ENCODE data around the gene EARS2. TPM values are rescaled to one million over a fixed set of nuclear protein-coding genes. Genes with fewer than 3 reads are reported as not detected.

The EARS2 gene
- total and polyA plus RNA-seq, 10 of the 15 experiments (the other 5 are each of a cell fraction or from before 2014, with no cell fraction given): 12.9 to 65.9 (median 33.5) TPM

- no peak overlapping the region for H3K4me3 ChIP-seq
- RAD21 ChIA-PET (ENCODE audit: unreplicated experiment): no interaction called here
- no peaks in the 10 kb centered on the region for H3K27me3 ChIP-seq (replicated peaks in 1 of 2; ENCODE audit: control insufficient read depth in 2 of 2, insufficient read depth in 2 of 2, low read length in 1 of 2)
- FAIRE-seq: no peak
- no peak for DNase-seq (ENCODE audit: low read depth, low spot score)
- TF ChIP-seq ZNF24 (IDR thresholded peaks at IDR 0.05) (no peak), E4F1 (IDR thresholded peaks at IDR 0.05; ENCODE audit: borderline replicate concordance, partially characterized antibody) (no peak), DPF2 (IDR thresholded peaks at IDR 0.05) (no peak), EED (IDR thresholded peaks at IDR 0.05; ENCODE audit: low read depth) (no peak), PBX3 (IDR thresholded peaks at IDR 0.05; ENCODE audit: insufficient replicate concordance, low read depth, low read length) (no peak)
- H3K4me2 ChIP-seq (ENCODE audit: control insufficient read depth, insufficient read depth): no peak overlapping the region
- no peak overlapping the region for H3K9ac ChIP-seq (ENCODE audit: control insufficient read depth, insufficient read depth, low read length)
- peaks cover 19 to 34% of the 10 kb centered on the region in 2 experiments for H3K36me3 ChIP-seq (ENCODE audit: control insufficient read depth in 2 of 2, insufficient read depth in 2 of 2, low read length in 1 of 2)
- intact Hi-C loops (cut with micrococcal nuclease; ENCODE audit: unreplicated experiment) (no loop called here), in situ Hi-C loops (cut with MboI) (no loop called here)
- no TSS peak for BruUV-seq (replicated peaks)
- no peaks in the 10 kb centered on the region for H3K9me3 ChIP-seq (replicated peaks; ENCODE audit: control insufficient read depth, insufficient read depth, low read length)
- POLR2A ChIA-PET: no interaction called here
- 97% methylated on average over 19 of the region's 19 CpGs for WGBS (ENCODE audit: insufficient coverage, insufficient replicate concordance, low lambda C conversion rate, missing lambda C conversion rate)
- no peak for ATAC-seq
- H3K79me2 ChIP-seq (ENCODE audit: control insufficient read depth, insufficient read depth, low read length): no peaks in the 10 kb centered on the region
- no peak overlapping the region for H2AFZ ChIP-seq (ENCODE audit: control insufficient read depth, low read depth, low read length)
- SMC1A ChIA-PET (ENCODE audit: uncharacterized antibody, unreplicated experiment): no interaction called here
- no peaks in the 10 kb centered on the region for H4K20me1 ChIP-seq (ENCODE audit: control insufficient read depth, insufficient read depth)
- no peaks in the 10 kb centered on the region for H3K4me1 ChIP-seq (ENCODE audit: control insufficient read depth, insufficient read depth, low read length)
- CTCF ChIA-PET: no interaction called here
- no peak overlapping the region for H3K27ac ChIP-seq (ENCODE audit: control insufficient read depth, insufficient read depth)
Measured at GRCh38 chr16:23534868-23535860, 22.0 kb downstream of the EARS2 start.

Data from GM12878 (cell line).